ENCODE results near the gene RAB26.
"Not testable (repeated sequence)": the region's sequence is repeated elsewhere in the genome, so short reads cannot be mapped to it uniquely, and the experiment has no call there.

The RAB26 gene

GRCh38 chr16:2147981-2148671 lies at the start of gene RAB26:
TSS of gene RAB26 (plus strand) at chr16:2148625. CDS start at chr16:2148784, 159 bp downstream.
- peak; percentile 95 for DNase-seq

GRCh38 chr16:2101581-2101980 lies 46.8 kb upstream of the RAB26 start:
- DNase-seq: not testable (repeated sequence)

- DNase-seq: no peak
These were observed 46.0 kb upstream of the RAB26 start for GRCh38 chr16:2102471-2102870.

- DNase-seq: not testable (repeated sequence)
These were observed 44.0 kb upstream of the RAB26 start for GRCh38 chr16:2104464-2104863.

- not testable (repeated sequence) for DNase-seq
These were observed 43.1 kb upstream of the RAB26 start for GRCh38 chr16:2105291-2105690.

GRCh38 chr16:2105769-2106168 lies 42.7 kb upstream of the RAB26 start:
- DNase-seq: not testable (repeated sequence)

- not testable (repeated sequence) for DNase-seq
These were observed 42.2 kb upstream of the RAB26 start for GRCh38 chr16:2106211-2106610.

GRCh38 chr16:2107121-2107790 lies 41.2 kb upstream of the RAB26 start:
- DNase-seq: not testable (repeated sequence)

- not testable (repeated sequence) for DNase-seq
These were observed 40.7 kb upstream of the RAB26 start for GRCh38 chr16:2107791-2108125.

- not testable (repeated sequence) for DNase-seq
These were observed 39.8 kb upstream of the RAB26 start for GRCh38 chr16:2108446-2109270.

- not testable (repeated sequence) for DNase-seq
These were observed 39.2 kb upstream of the RAB26 start for GRCh38 chr16:2109271-2109580.

GRCh38 chr16:2109872-2110271 lies 38.6 kb upstream of the RAB26 start:
- not testable (repeated sequence) for DNase-seq

GRCh38 chr16:2110332-2111008 lies 38.0 kb upstream of the RAB26 start:
- DNase-seq: not testable (repeated sequence)

- not testable (repeated sequence) for DNase-seq
These were observed 37.4 kb upstream of the RAB26 start for GRCh38 chr16:2111009-2111353.

- not testable (repeated sequence) for DNase-seq
These were observed 36.8 kb upstream of the RAB26 start for GRCh38 chr16:2111412-2112335.

GRCh38 chr16:2112539-2113106 lies 35.8 kb upstream of the RAB26 start:
- DNase-seq: not testable (repeated sequence)

- DNase-seq: not testable (repeated sequence)
These were observed 34.2 kb upstream of the RAB26 start for GRCh38 chr16:2114225-2114624.

- not testable (repeated sequence) for DNase-seq
These were observed 33.4 kb upstream of the RAB26 start for GRCh38 chr16:2114885-2115590.

- no peak for DNase-seq
These were observed 32.8 kb upstream of the RAB26 start for GRCh38 chr16:2115591-2115973.

- not testable (repeated sequence) for DNase-seq
These were observed 32.0 kb upstream of the RAB26 start for GRCh38 chr16:2116428-2116827.

- DNase-seq: not testable (repeated sequence)
These were observed 31.1 kb upstream of the RAB26 start for GRCh38 chr16:2117341-2117740.
